H1 (cell line): Measurements from ENCODE around the gene TMEM244. TPM values are rescaled to one million over a fixed set of nuclear protein-coding genes. Genes with fewer than 3 reads are reported as not detected.

Experiments used
- CBX5 ChIP-seq: fragments of 300-800, 300-1000 bp; sonication (generic); IDR thresholded peaks from 2 replicates; pipeline ENCODE4 v1.7.1; 2016; ENCODE audit warnings: antibody characterized with exemption, low read length, low read depth
- ZNF274 ChIP-seq: IDR thresholded peaks from 2 replicates; pipeline ENCODE4 v1.7.0; 2012; ENCODE audit warnings: low read length, borderline replicate concordance; ENCODE audit errors: extremely low read depth
- polyA plus RNA-seq, 7 experiments: library from polyadenylated mRNA; depleted of rRNA in 3 of 7; stranded (reverse) in 5 of 7; unstranded in 2 of 7; fragments of >200 nt in 5 of 7; fragments of 200-250 nt in 2 of 7; gene quantifications; 1 replicate in 5 of 7; 2 replicates in 1 of 7; 4 replicates in 1 of 7; pipeline versions ENCODE4 v1.2.1 to v1.2.3, GENCODE V29; 2011 to 2013; ENCODE audit warnings: missing spikeins in 2 of 7, mixed read lengths in 2 of 7
- total RNA-seq: library from RNA; stranded (reverse); fragmentation: NEBNext Ultra II Directional; extraction: Animal tissue kit (Norgen Biotek cat#: 25700); gene quantifications from 2 replicates; pipeline ENCODE4 v1.2.1, GENCODE V29; 2021

The TMEM244 gene
- total and polyA plus RNA-seq, 2 of the 8 experiments (the other 6 are each of a cell fraction or from before 2014, with no cell fraction given): not detected

DNA sequence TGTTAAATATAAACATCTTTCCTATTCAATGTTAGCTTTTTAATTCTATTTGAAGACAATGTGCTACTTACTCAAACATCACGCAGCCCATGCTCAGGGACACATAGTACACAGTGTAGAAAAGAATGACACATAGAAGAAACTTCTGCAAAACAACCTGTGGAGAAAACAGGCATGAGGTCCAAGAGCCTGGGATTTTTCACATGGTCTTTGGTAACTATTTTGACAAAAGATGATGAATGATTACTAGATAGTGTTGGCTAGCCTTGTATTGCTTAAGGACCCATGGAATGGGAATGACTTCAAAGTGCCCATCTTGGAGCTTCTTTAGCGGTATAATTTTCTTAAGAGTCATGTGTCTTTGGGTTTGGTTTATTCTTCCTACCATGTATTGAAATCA lies 15.4 kb downstream of the TMEM244 start (continued):
- TF ChIP-seq CBX5 (no peak), ZNF274 (no peak)
